Measurements from ENCODE around the gene SH3PXD2A. TPM values are rescaled to one million over a fixed set of nuclear protein-coding genes. Genes with fewer than 3 reads are reported as not detected.

The SH3PXD2A gene
- polyA plus RNA-seq, 4 donors, result 2.2 to 28.3 (median 8.7) TPM

- Histone ChIP-seq H3K4me3 (ENCODE audit: low read depth in 1 of 3, low read length in 3 of 3) (no peak overlapping the region), H3K27ac (ENCODE audit: low read depth in 1 of 3, low read length in 2 of 3) (peak overlapping the region in 1 of 3 donors; percentile 1), H3K27me3 (ENCODE audit: control insufficient read depth in 3 of 3, insufficient read depth in 3 of 3, low read length in 3 of 3) (no peaks in the 10 kb centered on the region), H3K4me1 (ENCODE audit: control insufficient read depth in 3 of 3, insufficient read depth in 2 of 3, low read depth in 1 of 3, low read length in 2 of 3) (peaks cover 0 to 50% (median 0%) of the 10 kb centered on the region in 3 donors), H3K36me3 (ENCODE audit: control insufficient read depth in 3 of 3, insufficient read depth in 2 of 3, low read depth in 1 of 3, low read length in 3 of 3) (peaks cover 0 to 37% (median 0%) of the 10 kb centered on the region in 3 donors), H3K9me3 (ENCODE audit: control insufficient read depth in 2 of 2, insufficient read depth in 1 of 2, low read depth in 1 of 2, low read length in 1 of 2) (peaks cover 0 to 4% of the 10 kb centered on the region in 2 donors)
- 74 to 85% (median 81%) methylated on average over 7 of the region's 7 CpGs for WGBS, 3 donors
- no peak for DNase-seq
- FAIRE-seq, result no peak
Measured at GRCh38 chr10:103580430-103580829, 274.9 kb downstream of the SH3PXD2A start.

GRCh38 chr10:103580011-103580410, 275.4 kb downstream of the SH3PXD2A start:
- DNase-seq, result no peak
- 82 to 90% (median 86%) methylated on average over 7 of the region's 7 CpGs for WGBS, 3 donors

GRCh38 chr10:103578782-103579382, 276.5 kb downstream of the SH3PXD2A start:
- H3K27ac ChIP-seq (ENCODE audit: low read depth in 1 of 3, low read length in 2 of 3), result peak overlapping the region in 1 of 3 donors; percentile 75

More at GRCh38 chr10:103580011-103580410, 275.4 kb downstream of the SH3PXD2A start:
- FAIRE-seq, result no peak
- Histone ChIP-seq H3K4me1 (ENCODE audit: control insufficient read depth in 3 of 3, insufficient read depth in 2 of 3, low read depth in 1 of 3, low read length in 2 of 3) (peaks cover 0 to 50% (median 0%) of the 10 kb centered on the region in 3 donors), H3K27me3 (ENCODE audit: control insufficient read depth in 3 of 3, insufficient read depth in 3 of 3, low read length in 3 of 3) (no peaks in the 10 kb centered on the region), H3K36me3 (ENCODE audit: control insufficient read depth in 3 of 3, insufficient read depth in 2 of 3, low read depth in 1 of 3, low read length in 3 of 3) (peaks cover 0 to 37% (median 0%) of the 10 kb centered on the region in 3 donors), H3K9me3 (ENCODE audit: control insufficient read depth in 2 of 2, insufficient read depth in 1 of 2, low read depth in 1 of 2, low read length in 1 of 2) (peaks cover 0 to 2% of the 10 kb centered on the region in 2 donors), H3K27ac (ENCODE audit: low read depth in 1 of 3, low read length in 2 of 3) (peak overlapping the region in 1 of 3 donors; percentile 1), H3K4me3 (ENCODE audit: low read depth in 1 of 3, low read length in 3 of 3) (no peak overlapping the region)

GRCh38 chr10:103576862-103577261, 278.5 kb downstream of the SH3PXD2A start:
- Histone ChIP-seq H3K9me3 (ENCODE audit: control insufficient read depth in 2 of 2, insufficient read depth in 1 of 2, low read depth in 1 of 2, low read length in 1 of 2) (no peaks in the 10 kb centered on the region), H3K4me3 (ENCODE audit: low read depth in 1 of 3, low read length in 3 of 3) (no peak overlapping the region), H3K27me3 (ENCODE audit: control insufficient read depth in 3 of 3, insufficient read depth in 3 of 3, low read length in 3 of 3) (no peaks in the 10 kb centered on the region), H3K27ac (ENCODE audit: low read depth in 1 of 3, low read length in 2 of 3) (peak overlapping the region in 1 of 3 donors; percentile 36), H3K36me3 (ENCODE audit: control insufficient read depth in 3 of 3, insufficient read depth in 2 of 3, low read depth in 1 of 3, low read length in 3 of 3) (peaks cover 0 to 37% (median 0%) of the 10 kb centered on the region in 3 donors), H3K4me1 (ENCODE audit: control insufficient read depth in 3 of 3, insufficient read depth in 2 of 3, low read depth in 1 of 3, low read length in 2 of 3) (peaks cover 0 to 75% (median 0%) of the 10 kb centered on the region in 3 donors)
- FAIRE-seq, result no peak
- WGBS, 3 donors, result 32 to 53% (median 44%) methylated on average over 2 of the region's 2 CpGs
- peak in 1 of 2 donors; percentile 62 for DNase-seq

More at GRCh38 chr10:103578782-103579382, 276.5 kb downstream of the SH3PXD2A start:
- peak; percentile 61 to 89 for DNase-seq
- no peak overlapping the region for H3K4me3 ChIP-seq (ENCODE audit: low read depth in 1 of 3, low read length in 3 of 3)
- H3K4me1 ChIP-seq (ENCODE audit: control insufficient read depth in 3 of 3, insufficient read depth in 2 of 3, low read depth in 1 of 3, low read length in 2 of 3), result peaks cover 0 to 57% (median 0%) of the 10 kb centered on the region in 3 donors
- peaks cover 0 to 36% (median 0%) of the 10 kb centered on the region in 3 donors for H3K36me3 ChIP-seq (ENCODE audit: control insufficient read depth in 3 of 3, insufficient read depth in 2 of 3, low read depth in 1 of 3, low read length in 3 of 3)
- no peak for FAIRE-seq
- no peaks in the 10 kb centered on the region for H3K9me3 ChIP-seq (ENCODE audit: control insufficient read depth in 2 of 2, insufficient read depth in 1 of 2, low read depth in 1 of 2, low read length in 1 of 2)
- WGBS, 3 donors, result 15 to 60% (median 35%) methylated on average over 15 of the region's 15 CpGs
- no peaks in the 10 kb centered on the region for H3K27me3 ChIP-seq (ENCODE audit: control insufficient read depth in 3 of 3, insufficient read depth in 3 of 3, low read length in 3 of 3)

- peak overlapping the region in 1 of 3 donors; percentile 17 for H3K27ac ChIP-seq (ENCODE audit: low read depth in 1 of 3, low read length in 2 of 3)
- 95 to 100% (median 98%) methylated on average over 1 of the region's 1 CpG for WGBS, 3 donors
- peaks cover 0 to 83% (median 0%) of the 10 kb centered on the region in 3 donors for H3K4me1 ChIP-seq (ENCODE audit: control insufficient read depth in 3 of 3, insufficient read depth in 2 of 3, low read depth in 1 of 3, low read length in 2 of 3)
- peak in 1 of 2 donors; percentile 17 for DNase-seq
- H3K9me3 ChIP-seq (ENCODE audit: control insufficient read depth in 2 of 2, insufficient read depth in 1 of 2, low read depth in 1 of 2, low read length in 1 of 2), result no peaks in the 10 kb centered on the region
- peaks cover 0 to 44% (median 0%) of the 10 kb centered on the region in 3 donors for H3K36me3 ChIP-seq (ENCODE audit: control insufficient read depth in 3 of 3, insufficient read depth in 2 of 3, low read depth in 1 of 3, low read length in 3 of 3)
- FAIRE-seq, result no peak
- no peaks in the 10 kb centered on the region for H3K27me3 ChIP-seq (ENCODE audit: control insufficient read depth in 3 of 3, insufficient read depth in 3 of 3, low read length in 3 of 3)
- no peak overlapping the region for H3K4me3 ChIP-seq (ENCODE audit: low read depth in 1 of 3, low read length in 3 of 3)
Measured at GRCh38 chr10:103576076-103576471, 279.3 kb downstream of the SH3PXD2A start.

- H3K27me3 ChIP-seq (ENCODE audit: control insufficient read depth in 3 of 3, insufficient read depth in 3 of 3, low read length in 3 of 3), result no peaks in the 10 kb centered on the region
- DNase-seq (peak in 1 of 2 donors; percentile 21), FAIRE-seq (no peak)
- H3K4me3 ChIP-seq (ENCODE audit: low read depth in 1 of 3, low read length in 3 of 3), result no peak overlapping the region
- 63 to 68% (median 66%) methylated on average over 6 of the region's 6 CpGs for WGBS, 3 donors
- peaks cover 0 to 86% (median 0%) of the 10 kb centered on the region in 3 donors for H3K4me1 ChIP-seq (ENCODE audit: control insufficient read depth in 3 of 3, insufficient read depth in 2 of 3, low read depth in 1 of 3, low read length in 2 of 3)
- H3K9me3 ChIP-seq (ENCODE audit: control insufficient read depth in 2 of 2, insufficient read depth in 1 of 2, low read depth in 1 of 2, low read length in 1 of 2), result no peaks in the 10 kb centered on the region
- peak overlapping the region in 1 of 3 donors; percentile 18 for H3K27ac ChIP-seq (ENCODE audit: low read depth in 1 of 3, low read length in 2 of 3)
- H3K36me3 ChIP-seq (ENCODE audit: control insufficient read depth in 3 of 3, insufficient read depth in 2 of 3, low read depth in 1 of 3, low read length in 3 of 3), result peaks cover 0 to 44% (median 0%) of the 10 kb centered on the region in 3 donors
Measured at GRCh38 chr10:103575416-103576075, 279.8 kb downstream of the SH3PXD2A start.

GRCh38 chr10:103574097-103575061, 281.0 kb downstream of the SH3PXD2A start:
- DNase-seq, result peak in 1 of 2 donors; percentile 42
- Histone ChIP-seq H3K4me1 (ENCODE audit: control insufficient read depth in 3 of 3, insufficient read depth in 2 of 3, low read depth in 1 of 3, low read length in 2 of 3) (peaks cover 0 to 89% (median 0%) of the 10 kb centered on the region in 3 donors), H3K27ac (ENCODE audit: low read depth in 1 of 3, low read length in 2 of 3) (no peak overlapping the region), H3K36me3 (ENCODE audit: control insufficient read depth in 3 of 3, insufficient read depth in 2 of 3, low read depth in 1 of 3, low read length in 3 of 3) (peaks cover 0 to 33% (median 0%) of the 10 kb centered on the region in 3 donors), H3K27me3 (ENCODE audit: control insufficient read depth in 3 of 3, insufficient read depth in 3 of 3, low read length in 3 of 3) (no peaks in the 10 kb centered on the region), H3K4me3 (ENCODE audit: low read depth in 1 of 3, low read length in 3 of 3) (no peak overlapping the region), H3K9me3 (ENCODE audit: control insufficient read depth in 2 of 2, insufficient read depth in 1 of 2, low read depth in 1 of 2, low read length in 1 of 2) (no peaks in the 10 kb centered on the region)
- FAIRE-seq, result no peak
- 79 to 83% (median 80%) methylated on average over 16 of the region's 16 CpGs for WGBS, 3 donors

GRCh38 chr10:103573205-103573487, 282.2 kb downstream of the SH3PXD2A start:
- FAIRE-seq (no peak), DNase-seq (no peak)
- Histone ChIP-seq H3K36me3 (ENCODE audit: control insufficient read depth in 3 of 3, insufficient read depth in 2 of 3, low read depth in 1 of 3, low read length in 3 of 3) (peaks cover 0 to 33% (median 0%) of the 10 kb centered on the region in 3 donors), H3K9me3 (ENCODE audit: control insufficient read depth in 2 of 2, insufficient read depth in 1 of 2, low read depth in 1 of 2, low read length in 1 of 2) (no peaks in the 10 kb centered on the region), H3K27ac (ENCODE audit: low read depth in 1 of 3, low read length in 2 of 3) (peak overlapping the region in 1 of 3 donors; percentile 80), H3K27me3 (ENCODE audit: control insufficient read depth in 3 of 3, insufficient read depth in 3 of 3, low read length in 3 of 3) (no peaks in the 10 kb centered on the region), H3K4me3 (ENCODE audit: low read depth in 1 of 3, low read length in 3 of 3) (peak overlapping the region in 1 of 3 donors; percentile 29), H3K4me1 (ENCODE audit: control insufficient read depth in 3 of 3, insufficient read depth in 2 of 3, low read depth in 1 of 3, low read length in 2 of 3) (peaks cover 0 to 79% (median 0%) of the 10 kb centered on the region in 3 donors)
- 71 to 79% (median 78%) methylated on average over 7 of the region's 7 CpGs for WGBS, 3 donors
